ENCODE results near the gene TCF25.

DNA sequence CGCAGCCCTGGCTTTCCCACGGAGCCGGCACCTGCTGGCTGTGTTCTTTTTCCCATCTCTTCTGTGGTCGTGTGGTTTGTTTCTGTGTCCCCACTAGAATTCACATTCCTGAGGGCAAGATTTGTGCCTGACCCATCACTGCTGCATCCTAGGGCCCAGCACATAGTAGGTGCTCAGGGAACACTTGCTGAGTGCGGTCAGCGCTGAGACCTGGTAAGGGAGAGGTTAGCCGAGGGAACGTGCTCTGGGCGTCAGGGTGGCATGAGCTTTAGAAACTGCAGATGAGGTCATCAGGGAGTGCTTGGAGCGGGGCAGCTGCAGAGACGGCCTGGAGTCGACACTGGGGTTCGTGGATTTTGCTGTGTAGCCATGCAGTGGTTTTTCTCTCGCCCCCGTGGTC lies 81.1 kb downstream of the TCF25 start:
- TF ChIP-seq, protein P1, sequence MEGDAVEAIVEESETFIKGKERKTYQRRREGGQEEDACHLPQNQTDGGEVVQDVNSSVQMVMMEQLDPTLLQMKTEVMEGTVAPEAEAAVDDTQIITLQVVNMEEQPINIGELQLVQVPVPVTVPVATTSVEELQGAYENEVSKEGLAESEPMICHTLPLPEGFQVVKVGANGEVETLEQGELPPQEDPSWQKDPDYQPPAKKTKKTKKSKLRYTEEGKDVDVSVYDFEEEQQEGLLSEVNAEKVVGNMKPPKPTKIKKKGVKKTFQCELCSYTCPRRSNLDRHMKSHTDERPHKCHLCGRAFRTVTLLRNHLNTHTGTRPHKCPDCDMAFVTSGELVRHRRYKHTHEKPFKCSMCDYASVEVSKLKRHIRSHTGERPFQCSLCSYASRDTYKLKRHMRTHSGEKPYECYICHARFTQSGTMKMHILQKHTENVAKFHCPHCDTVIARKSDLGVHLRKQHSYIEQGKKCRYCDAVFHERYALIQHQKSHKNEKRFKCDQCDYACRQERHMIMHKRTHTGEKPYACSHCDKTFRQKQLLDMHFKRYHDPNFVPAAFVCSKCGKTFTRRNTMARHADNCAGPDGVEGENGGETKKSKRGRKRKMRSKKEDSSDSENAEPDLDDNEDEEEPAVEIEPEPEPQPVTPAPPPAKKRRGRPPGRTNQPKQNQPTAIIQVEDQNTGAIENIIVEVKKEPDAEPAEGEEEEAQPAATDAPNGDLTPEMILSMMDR (conservative IDR thresholded peaks at IDR 0.05; ENCODE audit: low read length) = no peak
- no peak for TF ChIP-seq EZH2phosphoT487 (IDR thresholded peaks at IDR 0.05; ENCODE audit: borderline replicate concordance)
